Cerebellar cortex (tissue), 1 donor: Measurements from ENCODE around the gene PDE3A.
"Not testable (repeated sequence)": the region's sequence is repeated elsewhere in the genome, so short reads cannot be mapped to it uniquely, and the experiment has no call there.

Experiments
- DNase-seq: peaks from one replicate; pipeline ENCODE4 v3.0.0-alpha.2; 2015; ENCODE audit warnings: low spot score

PDE3A gene

GRCh38 chr12:20604408-20605067 lies 236.2 kb downstream of the PDE3A start:
- DNase-seq = no peak

- DNase-seq = not testable (repeated sequence)
Observed at GRCh38 chr12:20615020-20615419, 246.7 kb downstream of the PDE3A start.

- no peak for DNase-seq
Observed at GRCh38 chr12:20616093-20616492, 247.8 kb downstream of the PDE3A start.

- no peak for DNase-seq
Observed at GRCh38 chr12:20620261-20620660, 251.9 kb downstream of the PDE3A start.

- DNase-seq = no peak
Observed at GRCh38 chr12:20624718-20625117, 256.4 kb downstream of the PDE3A start.

- no peak for DNase-seq
Observed at GRCh38 chr12:20625531-20625930, 257.2 kb downstream of the PDE3A start.

GRCh38 chr12:20627001-20627588 lies 258.8 kb downstream of the PDE3A start:
- DNase-seq = no peak

GRCh38 chr12:20628226-20628787 lies 260.0 kb downstream of the PDE3A start:
- DNase-seq = no peak

GRCh38 chr12:20628999-20629398 lies 260.7 kb downstream of the PDE3A start:
- no peak for DNase-seq

GRCh38 chr12:20629414-20630156 lies 261.2 kb downstream of the PDE3A start:
- DNase-seq = peak; percentile 20

- no peak for DNase-seq
Observed at GRCh38 chr12:20631711-20632110, 263.4 kb downstream of the PDE3A start.

GRCh38 chr12:20641106-20641505 lies 272.8 kb downstream of the PDE3A start:
- DNase-seq = no peak

GRCh38 chr12:20643822-20644221 lies 275.5 kb downstream of the PDE3A start:
- DNase-seq = no peak

GRCh38 chr12:20646239-20646827 lies 278.0 kb downstream of the PDE3A start:
- peak; percentile 17 for DNase-seq

GRCh38 chr12:20653871-20654270 lies 285.5 kb downstream of the PDE3A start:
- DNase-seq = no peak

GRCh38 chr12:20656600-20656999 lies 288.3 kb downstream of the PDE3A start:
- no peak for DNase-seq

- DNase-seq = no peak
Observed at GRCh38 chr12:20657496-20657895, 289.2 kb downstream of the PDE3A start.

- no peak for DNase-seq
Observed at GRCh38 chr12:20681334-20681733, 313.0 kb downstream of the PDE3A start.

GRCh38 chr12:20695232-20695631 lies 326.9 kb downstream of the PDE3A start, which contains the start of gene SLCO1C1:
Gene SLCO1C1, plus strand, starts transcription at chr12:20695332. Its CDS starts 4,245 bp downstream, at chr12:20699577.
- DNase-seq = no peak

GRCh38 chr12:20696181-20696905 lies 328.0 kb downstream of the PDE3A start:
- DNase-seq = peak; percentile 6

GRCh38 chr12:20701106-20701505 lies 332.8 kb downstream of the PDE3A start:
- DNase-seq = no peak

- no peak for DNase-seq
Observed at GRCh38 chr12:20704860-20705259, 336.5 kb downstream of the PDE3A start.
